GM18951 (cell line): ENCODE results near the gene GID8.

Experiments used
- POLR2A ChIP-seq: IDR thresholded peaks from 4 replicates; pipeline ENCODE4 v1.6.1; 2011; ENCODE audit warnings: mild to moderate bottlenecking; ENCODE audit not compliant: insufficient read length, insufficient read depth; ENCODE audit errors: extremely low read depth
- in situ Hi-C: fragments of 300-500 bp; cut with MboI; formaldehyde crosslinking; loops from one replicate; pipeline ENCODE4 v1.12.0; 2022; ENCODE audit warnings: low sequenced_read_pairs, mixed read lengths, inconsistent platforms; ENCODE audit not compliant: unreplicated experiment

GID8 gene

GRCh38 chr20:62907384-62908317 lies 30.3 kb upstream of the GID8 start:
- TF ChIP-seq POLR2A = no peak
- in situ Hi-C loops = loop anchor here (5.0 kb wide), 1 partner anchor 35 kb away; no protein-coding TSS in a partner anchor

GRCh38 chr20:62908971-62909791 lies 28.8 kb upstream of the GID8 start:
- TF ChIP-seq POLR2A = no peak
- in situ Hi-C loops = loop anchor here (5.0 kb wide), 1 partner anchor 37 kb away; no protein-coding TSS in a partner anchor

GRCh38 chr20:62910217-62910766 lies 27.7 kb upstream of the GID8 start:
- no peak for TF ChIP-seq POLR2A
- in situ Hi-C loops = no loop called here

- no peak for TF ChIP-seq POLR2A
- in situ Hi-C loops = no loop called here
These were observed 27.0 kb upstream of the GID8 start for GRCh38 chr20:62910777-62911497.

GRCh38 chr20:62911701-62912280 lies 26.2 kb upstream of the GID8 start:
- in situ Hi-C loops = no loop called here
- no peak for TF ChIP-seq POLR2A

GRCh38 chr20:62913043-62913630 lies 24.8 kb upstream of the GID8 start:
- in situ Hi-C loops = no loop called here
- no peak for TF ChIP-seq POLR2A

GRCh38 chr20:62914436-62914835 lies 23.5 kb upstream of the GID8 start:
- in situ Hi-C loops = no loop called here
- TF ChIP-seq POLR2A = no peak

- TF ChIP-seq POLR2A = no peak
- in situ Hi-C loops = no loop called here
These were observed 22.9 kb upstream of the GID8 start for GRCh38 chr20:62914970-62915457.

- TF ChIP-seq POLR2A = no peak
- in situ Hi-C loops = no loop called here
These were observed 21.1 kb upstream of the GID8 start for GRCh38 chr20:62916703-62917476.

- in situ Hi-C loops = no loop called here
- TF ChIP-seq POLR2A = no peak
These were observed 20.2 kb upstream of the GID8 start for GRCh38 chr20:62917720-62918119.

- in situ Hi-C loops = no loop called here
- TF ChIP-seq POLR2A = no peak
These were observed 19.8 kb upstream of the GID8 start for GRCh38 chr20:62918147-62918546.
